MM.1S (cell line): ENCODE results near the gene MAB21L4.

Experiments used
- EZH2 ChIP-seq: fragments of 300-600 bp; sonication (generic); optimal IDR thresholded peaks from 2 replicates; pipeline ENCODE3; 2017; ENCODE audit warnings: low read depth, mild to moderate bottlenecking, antibody characterized with exemption, low read length, mixed read lengths
- EZH2phosphoT487 ChIP-seq: fragments of 300-600 bp; sonication (generic); IDR thresholded peaks from 2 replicates; pipeline ENCODE4 v1.6.1; 2018; ENCODE audit warnings: antibody characterized with exemption, low read length
- TF ChIP-seq, protein P1 (sequence below): fragments of 300-600 bp; sonication (generic); IDR thresholded peaks from 2 replicates; pipeline ENCODE4 v1.5.1; 2016; ENCODE audit warnings: antibody characterized with exemption, low read length, mixed read lengths

DNA sequence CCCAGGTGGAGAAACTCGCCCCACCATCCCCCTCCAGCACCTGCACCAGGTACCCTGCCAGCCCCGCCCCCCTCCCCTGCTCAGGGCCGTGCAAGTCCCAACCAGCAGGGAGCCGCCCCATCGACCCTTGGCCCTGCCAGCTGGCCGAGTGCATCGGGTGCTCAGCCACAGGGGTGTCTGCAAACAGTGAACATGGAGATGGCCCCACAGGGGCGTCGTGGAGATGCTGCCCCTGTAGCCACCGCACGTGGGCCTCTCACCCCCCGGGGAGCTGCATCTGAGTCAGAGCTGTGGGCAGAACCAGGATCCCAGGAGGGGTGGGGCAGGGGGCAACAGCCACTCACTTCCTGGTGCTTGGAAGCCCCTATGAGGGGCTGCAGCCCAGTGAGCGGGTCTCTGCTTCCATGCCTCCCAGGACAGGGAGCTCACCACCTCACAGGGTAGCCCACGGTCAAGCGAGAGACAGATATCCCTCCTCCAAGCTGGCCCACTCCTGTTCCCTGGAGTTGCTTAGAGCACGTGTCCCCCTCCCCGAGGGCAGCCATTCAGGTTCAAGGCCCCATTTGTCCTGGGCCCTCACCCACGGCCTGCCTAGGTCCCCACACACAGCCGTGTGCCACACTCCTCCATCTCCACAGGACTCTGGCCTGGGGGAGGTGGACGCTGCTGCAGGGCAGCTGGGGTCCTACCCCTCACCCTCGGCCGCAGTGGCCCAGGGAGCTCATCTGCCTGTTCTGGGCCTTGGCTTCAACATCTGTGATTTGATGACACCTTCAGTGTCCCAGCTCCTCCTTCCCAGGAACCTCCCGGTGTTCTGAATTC is 1.1 kb upstream of the MAB21L4 start:
- TF ChIP-seq EZH2 (no peak), EZH2phosphoT487 (no peak)
- TF ChIP-seq, protein P1, sequence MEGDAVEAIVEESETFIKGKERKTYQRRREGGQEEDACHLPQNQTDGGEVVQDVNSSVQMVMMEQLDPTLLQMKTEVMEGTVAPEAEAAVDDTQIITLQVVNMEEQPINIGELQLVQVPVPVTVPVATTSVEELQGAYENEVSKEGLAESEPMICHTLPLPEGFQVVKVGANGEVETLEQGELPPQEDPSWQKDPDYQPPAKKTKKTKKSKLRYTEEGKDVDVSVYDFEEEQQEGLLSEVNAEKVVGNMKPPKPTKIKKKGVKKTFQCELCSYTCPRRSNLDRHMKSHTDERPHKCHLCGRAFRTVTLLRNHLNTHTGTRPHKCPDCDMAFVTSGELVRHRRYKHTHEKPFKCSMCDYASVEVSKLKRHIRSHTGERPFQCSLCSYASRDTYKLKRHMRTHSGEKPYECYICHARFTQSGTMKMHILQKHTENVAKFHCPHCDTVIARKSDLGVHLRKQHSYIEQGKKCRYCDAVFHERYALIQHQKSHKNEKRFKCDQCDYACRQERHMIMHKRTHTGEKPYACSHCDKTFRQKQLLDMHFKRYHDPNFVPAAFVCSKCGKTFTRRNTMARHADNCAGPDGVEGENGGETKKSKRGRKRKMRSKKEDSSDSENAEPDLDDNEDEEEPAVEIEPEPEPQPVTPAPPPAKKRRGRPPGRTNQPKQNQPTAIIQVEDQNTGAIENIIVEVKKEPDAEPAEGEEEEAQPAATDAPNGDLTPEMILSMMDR, result no peak
